PFSK-1 (cell line): ENCODE results near the gene GNG8.

Experiments used
- POLR2AphosphoS5 ChIP-seq: IDR thresholded peaks from 2 replicates; pipeline ENCODE4 v1.6.1; 2012; ENCODE audit warnings: low read depth, mild to moderate bottlenecking, control low read depth, low read length, moderate library complexity
- REST ChIP-seq, 2 experiments: IDR thresholded peaks; 2 replicates each; pipeline versions ENCODE4 v1.6.1 to v1.8.0; 2011 to 2012; ENCODE audit warnings: low read depth in 2 of 2, low read length in 2 of 2, control low read depth in 1 of 2, inconsistent platforms in 1 of 2, mild to moderate bottlenecking in 1 of 2, moderate library complexity in 1 of 2; ENCODE audit not compliant: insufficient read depth in 1 of 2
- SIN3A ChIP-seq: IDR thresholded peaks from 2 replicates; pipeline ENCODE4 v1.6.1; 2012; ENCODE audit warnings: mild to moderate bottlenecking, low read length, moderate library complexity, borderline replicate concordance; ENCODE audit not compliant: insufficient read depth
- TAF1 ChIP-seq: IDR thresholded peaks from 2 replicates; pipeline ENCODE4 v1.6.1; 2012; ENCODE audit warnings: low read length, control low read depth, borderline replicate concordance; ENCODE audit not compliant: insufficient read depth

DNA sequence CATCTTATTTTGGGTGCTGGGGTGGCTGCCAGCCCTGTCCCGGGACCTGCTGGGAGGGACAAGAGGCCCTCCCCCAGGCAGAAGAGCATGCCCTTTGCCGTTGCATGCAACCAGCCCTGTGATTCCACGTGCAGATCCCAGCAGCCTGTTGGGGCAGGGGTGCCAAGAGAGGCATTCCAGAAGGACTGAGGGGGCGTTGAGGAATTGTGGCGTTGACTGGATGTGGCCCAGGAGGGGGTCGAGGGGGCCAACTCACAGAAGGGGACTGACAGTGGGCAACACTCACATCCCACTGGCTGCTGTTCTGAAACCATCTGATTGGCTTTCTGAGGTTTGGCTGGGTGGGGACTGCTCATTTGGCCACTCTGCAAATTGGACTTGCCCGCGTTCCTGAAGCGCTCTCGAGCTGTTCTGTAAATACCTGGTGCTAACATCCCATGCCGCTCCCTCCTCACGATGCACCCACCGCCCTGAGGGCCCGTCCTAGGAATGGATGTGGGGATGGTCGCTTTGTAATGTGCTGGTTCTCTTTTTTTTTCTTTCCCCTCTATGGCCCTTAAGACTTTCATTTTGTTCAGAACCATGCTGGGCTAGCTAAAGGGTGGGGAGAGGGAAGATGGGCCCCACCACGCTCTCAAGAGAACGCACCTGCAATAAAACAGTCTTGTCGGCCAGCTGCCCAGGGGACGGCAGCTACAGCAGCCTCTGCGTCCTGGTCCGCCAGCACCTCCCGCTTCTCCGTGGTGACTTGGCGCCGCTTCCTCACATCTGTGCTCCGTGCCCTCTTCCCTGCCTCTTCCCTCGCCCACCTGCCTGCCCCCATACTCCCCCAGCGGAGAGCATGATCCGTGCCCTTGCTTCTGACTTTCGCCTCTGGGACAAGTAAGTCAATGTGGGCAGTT is 26.2 kb downstream of the GNG8 start:
- TF ChIP-seq SIN3A = no peak
- no peak for TF ChIP-seq POLR2AphosphoS5
- TF ChIP-seq REST (IDR thresholded peaks at IDR 0.05; ENCODE audit: insufficient read depth in 1 of 2, low read depth in 2 of 2, low read length in 2 of 2) = no peak
- no peak for TF ChIP-seq TAF1
